Large intestine (tissue), 3 donors: Measurements from ENCODE around the gene ASS1. TPM values are rescaled to one million over a fixed set of nuclear protein-coding genes. Genes with fewer than 3 reads are reported as not detected.
"Not testable (repeated sequence)": the region's sequence is repeated elsewhere in the genome, so short reads cannot be mapped to it uniquely, and the experiment has no call there.

Experiments
- DNase-seq, 2 donors: peaks; one replicate each; pipeline versions ENCODE4 v3.0.0 to v3.0.0-alpha.2; 2013
- H3K27ac ChIP-seq: one replicate; pipeline ENCODE4 v1.5.1; 2013; ENCODE audit warnings: low read length
- H3K27me3 ChIP-seq: 2 replicates; pipeline ENCODE4 v1.6.1; 2013; ENCODE audit warnings: low read length; ENCODE audit not compliant: control insufficient read depth, insufficient read depth
- H3K36me3 ChIP-seq: 2 replicates; pipeline ENCODE4 v1.6.1; 2013; ENCODE audit warnings: low read length; ENCODE audit not compliant: control insufficient read depth, insufficient read depth
- H3K4me1 ChIP-seq: one replicate; pipeline ENCODE4 v1.6.1; 2013; ENCODE audit warnings: low read length; ENCODE audit not compliant: control insufficient read depth, insufficient read depth
- H3K4me3 ChIP-seq: one replicate; pipeline ENCODE4 v1.5.1; 2013; ENCODE audit warnings: low read length
- H3K9me3 ChIP-seq: one replicate; pipeline ENCODE4 v1.6.1; 2013; ENCODE audit warnings: mild to moderate bottlenecking, low read depth, low read length, moderate library complexity; ENCODE audit not compliant: control insufficient read depth
- WGBS: methylation state at CpG from one replicate; pipeline ENCODE4 v1.1.5; 2013; ENCODE audit warnings: low lambda C conversion rate; ENCODE audit not compliant: insufficient coverage; 5-methylcytosine and 5-hydroxymethylcytosine counted together
- polyA plus RNA-seq: library from polyadenylated mRNA; unstranded; fragments of 120-200 nt; gene quantifications from one replicate; pipeline ENCODE4 v1.2.1, GENCODE V29; 2013

The ASS1 gene
- polyA plus RNA-seq, 1 donor, result 704 TPM

- H3K27ac ChIP-seq, result no peak overlapping the region
- peaks cover 27% of the 10 kb centered on the region for H3K9me3 ChIP-seq
- no peak overlapping the region for H3K4me3 ChIP-seq
- peaks cover 14% of the 10 kb centered on the region for H3K27me3 ChIP-seq
- peaks cover 11% of the 10 kb centered on the region for H3K36me3 ChIP-seq
- H3K4me1 ChIP-seq, result peaks cover 17% of the 10 kb centered on the region
- DNase-seq, result no peak
- WGBS, result no CpG with 5 or more reads among the region's 11 CpGs
Observed at GRCh38 chr9:130432362-130432761, 12.4 kb upstream of the ASS1 start.

GRCh38 chr9:130432796-130433167 lies 12.0 kb upstream of the ASS1 start:
- Histone ChIP-seq H3K27me3 (peaks cover 14% of the 10 kb centered on the region), H3K27ac (no peak overlapping the region), H3K36me3 (peaks cover 11% of the 10 kb centered on the region), H3K4me3 (peak overlapping the region; percentile 9), H3K4me1 (peaks cover 14% of the 10 kb centered on the region), H3K9me3 (peaks cover 27% of the 10 kb centered on the region)
- no peak for DNase-seq
- no CpG with 5 or more reads among the region's 16 CpGs for WGBS

DNA sequence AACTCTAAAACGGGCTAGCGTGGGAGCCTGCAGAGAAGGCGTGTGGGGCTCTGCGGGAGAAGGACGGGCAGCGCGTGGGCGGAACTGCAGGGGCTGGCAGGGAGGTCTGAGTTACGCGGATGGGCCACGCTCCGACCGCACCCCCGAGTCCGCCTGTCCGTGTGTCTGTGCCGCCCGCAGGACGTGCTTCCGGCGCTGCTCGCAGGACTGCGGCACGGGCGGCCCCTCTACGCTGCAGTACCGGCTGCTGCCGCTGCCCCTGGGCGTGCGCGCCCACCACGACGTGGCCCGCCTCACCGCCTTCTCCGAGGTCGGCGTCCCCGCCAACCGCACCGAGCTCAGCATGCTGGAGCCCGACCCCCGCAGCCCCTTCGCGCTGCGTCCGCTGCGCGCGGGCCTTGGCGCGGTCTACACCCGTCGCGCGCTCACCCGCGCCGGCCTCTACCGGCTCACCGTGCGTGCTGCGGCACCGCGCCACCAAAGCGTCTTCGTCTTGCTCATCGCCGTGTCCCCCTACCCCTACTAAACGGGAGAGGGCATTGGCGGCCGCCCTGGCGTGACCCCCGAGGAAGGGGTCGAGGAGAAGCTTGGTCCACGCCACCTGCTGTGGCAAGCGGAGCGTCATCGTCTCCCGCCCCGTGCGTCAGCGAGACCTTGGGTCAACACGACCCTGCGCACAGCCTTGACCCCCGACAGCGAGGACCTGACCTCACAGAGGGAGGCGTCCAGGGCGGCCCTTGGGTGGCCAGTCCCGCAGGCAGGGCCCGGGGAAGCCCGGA lies 11.4 kb upstream of the ASS1 start:
- Histone ChIP-seq H3K4me1 (peaks cover 14% of the 10 kb centered on the region), H3K27me3 (peaks cover 14% of the 10 kb centered on the region), H3K9me3 (peaks cover 27% of the 10 kb centered on the region), H3K27ac (no peak overlapping the region), H3K4me3 (peak overlapping the region; percentile 41), H3K36me3 (peaks cover 7% of the 10 kb centered on the region)
- DNase-seq, result peak; percentile 53 to 78
- WGBS, result no CpG with 5 or more reads among the region's 92 CpGs

DNA sequence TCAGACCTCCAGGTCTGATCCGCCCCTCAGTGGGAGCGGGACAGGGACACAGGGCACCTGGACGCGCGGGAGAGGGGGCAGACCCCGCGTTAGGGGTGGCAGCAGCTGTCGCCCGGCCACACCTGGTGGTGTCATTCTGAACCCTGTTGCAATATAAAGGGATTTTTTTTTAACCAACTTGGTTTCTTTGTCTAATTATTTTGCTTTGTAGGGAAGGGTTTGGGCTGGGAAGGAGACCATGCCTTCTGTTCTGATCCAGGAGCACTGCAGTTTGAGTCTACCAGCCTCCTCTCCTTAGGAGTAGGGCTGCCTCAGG lies 10.9 kb upstream of the ASS1 start:
- peaks cover 14% of the 10 kb centered on the region for H3K27me3 ChIP-seq
- peak overlapping the region; percentile 41 for H3K4me3 ChIP-seq
- H3K9me3 ChIP-seq, result peaks cover 27% of the 10 kb centered on the region
- DNase-seq, result no peak
- H3K27ac ChIP-seq, result no peak overlapping the region
- WGBS, result no CpG with 5 or more reads among the region's 9 CpGs
- peaks cover 7% of the 10 kb centered on the region for H3K36me3 ChIP-seq
- peaks cover 14% of the 10 kb centered on the region for H3K4me1 ChIP-seq

- WGBS, result 80% methylated on average over 1 of the region's 5 CpGs
- not testable (repeated sequence) for DNase-seq, H3K27ac ChIP-seq, H3K36me3 ChIP-seq, H3K4me3 ChIP-seq
- Histone ChIP-seq H3K4me1 (peaks cover 14% of the 10 kb centered on the region), H3K27me3 (peaks cover 14% of the 10 kb centered on the region), H3K9me3 (peaks cover 23% of the 10 kb centered on the region)
Observed at GRCh38 chr9:130434656-130435055, 10.1 kb upstream of the ASS1 start.

DNA sequence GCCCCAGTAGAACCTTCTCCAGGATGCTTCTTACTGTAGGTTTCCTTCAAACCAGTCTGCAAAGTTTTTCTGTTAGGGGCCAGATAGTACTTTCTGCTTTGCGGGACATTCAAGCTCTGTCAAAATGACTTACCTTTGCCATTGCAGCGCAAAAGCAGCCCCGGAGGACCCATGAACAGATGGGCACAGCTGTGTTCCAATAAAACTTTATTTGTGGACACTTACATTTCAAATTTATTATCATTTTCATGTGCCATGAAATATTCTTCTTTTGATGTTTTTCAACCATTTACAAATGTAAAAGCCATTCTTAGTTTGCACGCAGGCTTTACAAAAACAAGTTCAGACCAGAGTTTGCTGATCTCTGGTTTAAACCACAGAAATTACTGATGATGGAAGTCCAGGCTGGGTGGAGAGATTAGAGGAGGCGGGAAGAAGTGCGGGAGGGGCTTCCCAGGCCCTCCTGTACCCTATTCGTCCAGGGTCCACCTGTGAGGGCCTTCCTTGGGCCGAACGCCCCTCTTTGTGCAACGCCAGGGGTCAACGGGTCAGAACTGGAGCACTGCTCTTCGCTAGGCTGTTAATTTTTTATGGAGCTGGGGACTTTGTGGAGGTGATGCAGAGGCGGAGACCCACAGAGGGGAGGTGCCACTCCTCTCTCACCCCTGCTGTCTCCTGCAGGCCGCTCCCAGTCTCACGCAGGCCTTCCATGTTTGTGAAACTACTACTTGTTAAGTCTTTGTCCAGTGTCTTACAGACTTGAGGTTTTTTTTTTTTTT lies 7.6 kb upstream of the ASS1 start:
- H3K27ac ChIP-seq, result no peak overlapping the region
- DNase-seq, result no peak
- peaks cover 14% of the 10 kb centered on the region for H3K4me1 ChIP-seq
- no peaks in the 10 kb centered on the region for H3K36me3 ChIP-seq
- peaks cover 14% of the 10 kb centered on the region for H3K27me3 ChIP-seq
- no peak overlapping the region for H3K4me3 ChIP-seq
- peaks cover 8% of the 10 kb centered on the region for H3K9me3 ChIP-seq
- no CpG with 5 or more reads among the region's 15 CpGs for WGBS

- Histone ChIP-seq H3K27ac (no peak overlapping the region), H3K27me3 (peaks cover 8% of the 10 kb centered on the region), H3K36me3 (no peaks in the 10 kb centered on the region), H3K4me1 (peaks cover 6% of the 10 kb centered on the region), H3K4me3 (no peak overlapping the region), H3K9me3 (peaks cover 8% of the 10 kb centered on the region)
- no peak for DNase-seq
- no CpG with 5 or more reads among the region's 6 CpGs for WGBS
Observed at GRCh38 chr9:130438382-130438981, 6.3 kb upstream of the ASS1 start.

DNA sequence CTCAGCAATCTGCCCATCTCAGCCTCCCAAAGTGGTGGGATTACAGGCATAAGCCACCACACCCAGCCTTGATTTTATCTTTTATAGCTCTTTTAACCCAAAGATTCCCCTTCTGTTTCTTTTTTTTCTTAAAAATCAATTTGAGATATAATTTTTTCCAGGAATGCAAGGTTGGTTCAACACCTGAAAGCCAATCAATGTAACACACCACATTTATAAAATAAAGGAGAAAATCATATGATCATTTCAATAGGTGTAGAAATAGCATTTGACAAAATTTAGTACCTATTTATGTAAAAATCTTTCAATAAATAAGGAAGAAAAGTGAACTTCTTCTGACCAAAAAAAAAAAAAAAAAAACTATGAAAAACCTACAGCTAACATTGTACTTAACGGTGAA lies 3.7 kb upstream of the ASS1 start:
- no CpG with 5 or more reads among the region's 1 CpG for WGBS

DNA sequence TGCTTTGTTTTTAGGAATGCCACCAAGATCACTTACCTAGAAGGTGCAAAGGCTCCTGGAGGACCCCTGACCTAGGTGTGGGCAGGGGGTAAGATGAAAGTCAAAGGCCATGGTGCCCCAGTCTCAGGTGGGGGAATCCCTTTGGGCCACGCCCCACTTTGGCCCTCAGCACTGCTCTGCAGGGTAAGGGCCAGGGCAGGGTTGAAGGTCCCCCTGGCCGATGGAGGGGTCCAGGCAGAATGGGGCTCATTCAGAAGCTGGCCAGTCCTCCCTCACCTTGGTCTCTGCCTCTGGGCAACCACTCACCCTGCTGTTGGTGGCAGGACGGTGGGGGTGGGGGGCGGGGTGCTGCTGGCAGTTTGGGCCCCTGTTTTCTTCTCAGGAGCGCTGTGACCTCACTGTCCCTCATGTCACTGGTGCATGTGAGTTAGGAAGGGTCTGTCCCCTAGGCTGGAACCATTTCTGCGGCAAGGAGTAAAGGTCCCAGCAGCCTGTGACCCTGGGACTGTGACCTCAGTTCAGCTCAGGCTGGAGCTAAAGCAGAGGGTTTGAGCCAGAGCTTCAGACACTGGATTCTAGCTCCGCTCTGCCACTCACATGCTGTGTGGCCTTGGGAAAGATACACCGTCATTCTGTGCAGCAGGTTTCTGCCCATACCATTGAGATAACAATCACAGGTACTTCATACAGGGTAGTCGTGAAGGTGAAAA lies 1.9 kb upstream of the ASS1 start:
- H3K4me1 ChIP-seq, result peaks cover 25% of the 10 kb centered on the region
- H3K4me3 ChIP-seq, result no peak overlapping the region
- no peaks in the 10 kb centered on the region for H3K27me3 ChIP-seq
- DNase-seq, result no peak
- H3K9me3 ChIP-seq, result peaks cover 4% of the 10 kb centered on the region
- WGBS, result no CpG with 5 or more reads among the region's 9 CpGs
- H3K36me3 ChIP-seq, result peaks cover 3% of the 10 kb centered on the region
- H3K27ac ChIP-seq, result no peak overlapping the region

More for the DNA sequence above, 3.7 kb upstream of the ASS1 start:
- Histone ChIP-seq H3K27ac (no peak overlapping the region), H3K27me3 (no peaks in the 10 kb centered on the region), H3K4me1 (peaks cover 9% of the 10 kb centered on the region), H3K36me3 (no peaks in the 10 kb centered on the region), H3K9me3 (peaks cover 4% of the 10 kb centered on the region), H3K4me3 (no peak overlapping the region)
- no peak for DNase-seq

GRCh38 chr9:130443456-130443801 lies 1.3 kb upstream of the ASS1 start:
- H3K4me1 ChIP-seq, result peaks cover 30% of the 10 kb centered on the region
- peaks cover 7% of the 10 kb centered on the region for H3K36me3 ChIP-seq
- no peaks in the 10 kb centered on the region for H3K27me3 ChIP-seq
- no peak overlapping the region for H3K27ac ChIP-seq
- WGBS, result no CpG with 5 or more reads among the region's 6 CpGs
- H3K9me3 ChIP-seq, result peaks cover 4% of the 10 kb centered on the region
- H3K4me3 ChIP-seq, result no peak overlapping the region
- DNase-seq, result no peak
